Calu3 (cell line): ENCODE results near the gene VPS41. TPM values are rescaled to one million over a fixed set of nuclear protein-coding genes. Genes with fewer than 3 reads are reported as not detected.
"Not testable (repeated sequence)": the region's sequence is repeated elsewhere in the genome, so short reads cannot be mapped to it uniquely, and the experiment has no call there.

Source experiments
- BruUV-seq: library from RNA; stranded (reverse); fragments of 400-500 nt; replicated peaks from 2 replicates; lab custom pipeline; 2021; lab: Mats Ljungman, UMichigan
- CTCF ChIA-PET: fragments of 300-600 bp; sonication (Branson Sonifier 250); formaldehyde crosslinking; loops from one replicate; lab custom pipeline; 2022; ENCODE audit warnings: antibody characterized with exemption; lab: Charles Lee
- DNase-seq: peaks from one replicate; pipeline ENCODE4 v3.0.0; 2022
- H3K27ac Mint-ChIP-seq: one replicate; pipeline ENCODE4 v1.8.0; 2022; ENCODE audit warnings: mixed read lengths; ENCODE audit not compliant: unreplicated experiment
- H3K27me3 Mint-ChIP-seq: one replicate; pipeline ENCODE4 v1.8.0; 2022; ENCODE audit warnings: mixed read lengths; ENCODE audit not compliant: unreplicated experiment
- H3K36me3 Mint-ChIP-seq: one replicate; pipeline ENCODE4 v1.8.0; 2022; ENCODE audit warnings: mild to moderate bottlenecking, moderate library complexity, mixed read lengths; ENCODE audit not compliant: insufficient read depth, unreplicated experiment
- H3K4me1 Mint-ChIP-seq: one replicate; pipeline ENCODE4 v1.8.0; 2022; ENCODE audit warnings: mild to moderate bottlenecking, low read depth, mixed read lengths; ENCODE audit not compliant: unreplicated experiment
- H3K4me3 Mint-ChIP-seq: one replicate; pipeline ENCODE4 v1.8.0; 2022; ENCODE audit warnings: mild to moderate bottlenecking, low read depth, moderate library complexity, mixed read lengths; ENCODE audit not compliant: unreplicated experiment
- H3K9me3 Mint-ChIP-seq: one replicate; pipeline ENCODE4 v1.8.0; 2022; ENCODE audit warnings: low read depth, mixed read lengths; ENCODE audit not compliant: unreplicated experiment
- CTCF ChIP-seq: fragments of 200-600 bp; IDR thresholded peaks from one replicate; pipeline ENCODE4 v1.8.0; 2022; ENCODE audit warnings: antibody characterized with exemption; ENCODE audit not compliant: unreplicated experiment
- intact Hi-C: fragments of 100-400 bp; cut with micrococcal nuclease; formaldehyde crosslinking; loops from one replicate; pipeline ENCODE4 v1.10.0; 2022; ENCODE audit not compliant: unreplicated experiment
- total RNA-seq: library from RNA; stranded (reverse); gene quantifications from 2 replicates; pipeline ENCODE4 v1.2.3, GENCODE V29; 2022

The VPS41 gene
- total RNA-seq, 1 experiment from 2014 or later: 292 TPM

- no peaks in the 10 kb centered on the region for H3K27me3 Mint-ChIP-seq
- CTCF ChIA-PET: interaction anchor here (0.8 kb wide), 1 partner anchor 31 kb away, joined by 3 read pairs; no protein-coding TSS in a partner anchor
- DNase-seq: no peak
- H3K4me1 Mint-ChIP-seq: peaks cover 38% of the 10 kb centered on the region
- TF ChIP-seq CTCF: no peak
- H3K36me3 Mint-ChIP-seq: peaks cover 14% of the 10 kb centered on the region
- peak overlapping the region; percentile 77 for H3K27ac Mint-ChIP-seq
- BruUV-seq: no TSS peak
- H3K9me3 Mint-ChIP-seq: no peaks in the 10 kb centered on the region
- intact Hi-C loops: loop anchor here (1.0 to 2.0 kb wide), 4 partner anchors 21 to 67 kb away; partner anchors contain the start of gene VPS41
- H3K4me3 Mint-ChIP-seq: peak overlapping the region; percentile 52
Measured at GRCh38 chr7:38862666-38863065, 46.3 kb downstream of the VPS41 start.

- Mint-ChIP-seq H3K4me1 (peaks cover 67% of the 10 kb centered on the region), H3K27me3 (no peaks in the 10 kb centered on the region), H3K9me3 (peaks cover 3% of the 10 kb centered on the region), H3K4me3 (no peak overlapping the region), H3K36me3 (peaks cover 8% of the 10 kb centered on the region), H3K27ac (peak overlapping the region; percentile 79)
- CTCF ChIA-PET: interaction anchor here (0.6 to 1.6 kb wide), 5 partner anchors 21 to 159 kb away, joined by 3 to 5 read pairs (median 3); partner anchors contain the start of gene VPS41
- intact Hi-C loops: no loop called here
- peak; percentile 34 for DNase-seq
- TF ChIP-seq CTCF: no peak
- BruUV-seq: no TSS peak
Measured at GRCh38 chr7:38858259-38858884, 50.6 kb downstream of the VPS41 start.

- no peak for DNase-seq
- CTCF ChIA-PET: interaction anchor here (0.6 kb wide), 1 partner anchor 1060 kb away, joined by 3 read pairs; no protein-coding TSS in a partner anchor
- H3K9me3 Mint-ChIP-seq: peaks cover 3% of the 10 kb centered on the region
Measured at GRCh38 chr7:38855867-38856266, 53.1 kb downstream of the VPS41 start.

DNA sequence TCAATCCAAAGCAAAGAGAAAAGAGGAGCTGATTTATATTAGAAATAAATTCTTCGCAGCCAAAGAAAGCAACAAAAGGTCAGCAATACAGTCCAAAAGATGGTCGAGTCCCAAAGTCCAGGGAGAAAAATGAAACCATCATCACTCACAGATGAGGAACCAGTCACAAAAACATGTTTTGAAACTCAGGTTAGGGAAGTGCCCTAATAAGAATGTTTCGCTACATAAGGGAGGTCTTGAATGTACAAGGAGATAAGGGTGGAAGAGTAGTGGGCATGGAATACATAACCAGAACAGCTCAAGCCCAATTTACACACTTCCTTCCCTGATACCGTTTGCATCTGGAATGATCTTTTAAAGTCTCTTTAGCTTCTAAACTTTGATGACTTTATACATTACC is 53.6 kb downstream of the VPS41 start:
- intact Hi-C loops: no loop called here
- Mint-ChIP-seq H3K27ac (no peak overlapping the region), H3K36me3 (no peaks in the 10 kb centered on the region), H3K27me3 (no peaks in the 10 kb centered on the region), H3K4me3 (no peak overlapping the region), H3K4me1 (peaks cover 38% of the 10 kb centered on the region), H3K9me3 (peaks cover 3% of the 10 kb centered on the region)
- no peak for DNase-seq
- TF ChIP-seq CTCF: no peak
- no TSS peak for BruUV-seq
- CTCF ChIA-PET: interaction anchor here (0.6 kb wide), 1 partner anchor 1060 kb away, joined by 3 read pairs; no protein-coding TSS in a partner anchor

More at GRCh38 chr7:38855867-38856266, 53.1 kb downstream of the VPS41 start:
- intact Hi-C loops: no loop called here
- H3K27ac Mint-ChIP-seq: peak overlapping the region; percentile 9
- TF ChIP-seq CTCF: no peak
- H3K36me3 Mint-ChIP-seq: no peaks in the 10 kb centered on the region
- peaks cover 42% of the 10 kb centered on the region for H3K4me1 Mint-ChIP-seq
- no peak overlapping the region for H3K4me3 Mint-ChIP-seq
- no TSS peak for BruUV-seq
- H3K27me3 Mint-ChIP-seq: no peaks in the 10 kb centered on the region

DNA sequence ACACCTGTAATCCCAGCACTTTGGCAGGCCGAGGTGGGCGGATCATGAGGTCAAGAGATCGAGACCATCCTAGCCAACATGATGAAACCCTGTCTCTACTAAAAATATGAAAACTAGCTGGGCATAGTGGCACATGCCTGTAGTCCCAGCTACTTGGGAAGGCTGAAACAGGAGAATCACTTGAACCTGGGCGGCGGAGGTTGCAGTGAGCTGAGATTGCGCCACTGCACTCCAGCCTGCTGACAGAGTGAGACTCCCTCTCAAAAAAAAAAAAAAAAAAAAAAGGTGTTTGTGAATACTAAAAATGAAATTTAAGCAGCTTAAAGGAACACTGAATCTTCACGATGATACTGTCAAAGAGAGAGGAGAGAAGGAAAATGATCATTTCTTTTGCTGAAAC is 54.0 kb downstream of the VPS41 start:
- H3K27ac Mint-ChIP-seq: peak overlapping the region; percentile 6
- H3K36me3 Mint-ChIP-seq, intact Hi-C loops, H3K4me3 Mint-ChIP-seq, DNase-seq, BruUV-seq, H3K27me3 Mint-ChIP-seq, H3K9me3 Mint-ChIP-seq: not testable (repeated sequence)
- peaks cover 40% of the 10 kb centered on the region for H3K4me1 Mint-ChIP-seq
- CTCF ChIA-PET: interaction anchor here (0.7 kb wide), 2 partner anchors 937 to 1418 kb away, joined by 3 to 5 read pairs; no protein-coding TSS in a partner anchor
